IMR-90 (cell line): ENCODE measurements around the gene CFAP300. TPM values are rescaled to one million over a fixed set of nuclear protein-coding genes. Genes with fewer than 3 reads are reported as not detected.

Experiments used
- ATAC-seq: fragments of 200-7000 bp; cut with Tn5 transposase; 2 replicates; pipeline ENCODE4 v1.9.1; 2020; ENCODE audit warnings: low read depth, mild to moderate bottlenecking, moderate library complexity
- BruUV-seq: library from RNA; stranded (reverse); fragments of 400-500 nt; replicated peaks from 2 replicates; lab custom pipeline; 2021; lab: Mats Ljungman, UMichigan
- CTCF ChIA-PET: fragments of 300-600 bp; formaldehyde crosslinking; extraction: SDS; loops from one replicate; lab custom pipeline; 2021; ENCODE audit warnings: antibody characterized with exemption; lab: Yijun Ruan, JAX
- POLR2A ChIA-PET: fragments of 300-600 bp; sonication (Branson Sonifier 250); formaldehyde crosslinking; loops from one replicate; lab custom pipeline; 2022; ENCODE audit warnings: antibody characterized with exemption; ENCODE audit not compliant: unreplicated experiment; lab: Charles Lee
- DNase-seq: peaks from one replicate; pipeline ENCODE4 v3.0.0; 2013
- H2AFZ ChIP-seq: replicated peaks from 2 replicates; pipeline ENCODE3; 2013; ENCODE audit warnings: low read length, mild to moderate bottlenecking; ENCODE audit not compliant: poor library complexity
- H2AK5ac ChIP-seq: 2 replicates; pipeline ENCODE4 v1.6.1; 2013; ENCODE audit warnings: low read depth, low read length, inconsistent platforms
- H2AK9ac ChIP-seq: replicated peaks from 2 replicates; pipeline ENCODE3; 2013; ENCODE audit warnings: mild to moderate bottlenecking, low read depth, low read length, moderate library complexity; ENCODE audit not compliant: poor library complexity
- H2BK120ac ChIP-seq: 2 replicates; pipeline ENCODE4 v1.6.1; 2013; ENCODE audit warnings: low read depth, low read length, inconsistent platforms
- H2BK15ac ChIP-seq: 3 replicates; pipeline ENCODE4 v1.6.1; 2013; ENCODE audit warnings: low read depth, low read length, inconsistent platforms
- H2BK20ac ChIP-seq: 2 replicates; pipeline ENCODE4 v1.6.1; 2013; ENCODE audit warnings: low read depth, mild to moderate bottlenecking, inconsistent platforms, low read length, moderate library complexity
- H2BK5ac ChIP-seq: 2 replicates; pipeline ENCODE4 v1.6.1; 2013; ENCODE audit warnings: mild to moderate bottlenecking, low read depth, low read length, inconsistent platforms; ENCODE audit not compliant: poor library complexity, severe bottlenecking
- H3K14ac ChIP-seq: replicated peaks from 2 replicates; pipeline ENCODE4 v1.6.1; 2013; ENCODE audit warnings: low read depth, low read length, inconsistent platforms
- H3K18ac ChIP-seq: 2 replicates; pipeline ENCODE4 v1.6.1; 2013; ENCODE audit warnings: low read depth, low read length, control low read depth
- H3K23ac ChIP-seq: 2 replicates; pipeline ENCODE4 v1.6.1; 2013; ENCODE audit warnings: low read depth, low read length, inconsistent platforms
- H3K27ac ChIP-seq: 2 replicates; pipeline ENCODE4 v1.5.1; 2013; ENCODE audit warnings: mild to moderate bottlenecking, control low read depth, low read length; ENCODE audit not compliant: insufficient read depth
- H3K27me3 ChIP-seq: 2 replicates; pipeline ENCODE4 v1.6.1; 2013; ENCODE audit warnings: low read length; ENCODE audit not compliant: control insufficient read depth, insufficient read depth
- H3K36me3 ChIP-seq: 2 replicates; pipeline ENCODE4 v1.6.1; 2013; ENCODE audit warnings: low read length, mixed read lengths; ENCODE audit not compliant: control insufficient read depth, insufficient read depth
- H3K4ac ChIP-seq: 2 replicates; pipeline ENCODE4 v1.6.1; 2013; ENCODE audit warnings: low read depth, low read length, inconsistent platforms
- H3K4me1 ChIP-seq: 2 replicates; pipeline ENCODE4 v1.6.1; 2013; ENCODE audit warnings: low read length, mixed read lengths; ENCODE audit not compliant: control insufficient read depth, insufficient read depth
- H3K4me2 ChIP-seq: 2 replicates; pipeline ENCODE4 v1.6.1; 2013; ENCODE audit warnings: low read depth, mild to moderate bottlenecking, control low read depth, low read length, moderate library complexity
- H3K4me3 ChIP-seq: 2 replicates; pipeline ENCODE4 v1.5.1; 2013; ENCODE audit warnings: low read depth, mild to moderate bottlenecking, control low read depth, low read length, moderate library complexity; ENCODE audit not compliant: insufficient read depth
- H3K56ac ChIP-seq: 2 replicates; pipeline ENCODE4 v1.6.1; 2013; ENCODE audit warnings: low read length, inconsistent platforms; ENCODE audit not compliant: insufficient read depth; ENCODE audit errors: extremely low read depth
- H3K79me1 ChIP-seq, 2 experiments: 2 replicates each; pipeline ENCODE4 v1.6.1; 2013; ENCODE audit warnings: low read length in 2 of 2, inconsistent platforms in 1 of 2, low read depth in 1 of 2
- H3K9ac ChIP-seq: 2 replicates; pipeline ENCODE4 v1.6.1; 2013; ENCODE audit warnings: low read depth, low read length, control low read depth
- H3K9me1 ChIP-seq: 2 replicates; pipeline ENCODE4 v1.6.1; 2013; ENCODE audit warnings: low read length, inconsistent platforms; ENCODE audit not compliant: insufficient read depth
- H3K9me3 ChIP-seq: 2 replicates; pipeline ENCODE4 v1.6.1; 2013; ENCODE audit warnings: low read length; ENCODE audit not compliant: control insufficient read depth, insufficient read depth
- H4K20me1 ChIP-seq: 2 replicates; pipeline ENCODE4 v1.6.1; 2013; ENCODE audit warnings: low read length, inconsistent platforms; ENCODE audit not compliant: insufficient read depth
- H4K5ac ChIP-seq: 2 replicates; pipeline ENCODE4 v1.6.1; 2013; ENCODE audit warnings: mild to moderate bottlenecking, low read depth, low read length, control low read depth
- H4K8ac ChIP-seq, 2 experiments: 2 replicates each; pipeline ENCODE4 v1.6.1; 2013; ENCODE audit warnings: low read depth in 2 of 2, low read length in 2 of 2, control low read depth in 1 of 2, inconsistent platforms in 1 of 2
- H4K91ac ChIP-seq: 2 replicates; pipeline ENCODE4 v1.6.1; 2013; ENCODE audit warnings: low read depth, low read length, inconsistent platforms; ENCODE audit not compliant: insufficient read depth
- CEBPB ChIP-seq: IDR thresholded peaks from 2 replicates; pipeline ENCODE4 v1.6.1; 2012; ENCODE audit warnings: low read depth, low read length, improper control_type of control experiment
- NFE2L2 ChIP-seq: fragments of 150-350 bp; IDR thresholded peaks from 2 replicates; pipeline ENCODE4 v1.6.1; 2016; ENCODE audit warnings: low read depth, mild to moderate bottlenecking, low read length
- WGBS, 2 experiments: methylation state at CpG; one replicate each; pipeline versions ENCODE4 v1.1.5 to v1.1.7; 2013; ENCODE audit warnings: missing lambda C conversion rate in 2 of 2; ENCODE audit not compliant: insufficient read length in 1 of 2; ENCODE audit errors: extremely low coverage in 2 of 2; 5-methylcytosine and 5-hydroxymethylcytosine counted together
- dilution Hi-C: fragments of 300-500 bp; cut with HindIII; formaldehyde crosslinking; loops from one replicate; pipeline ENCODE4 v1.14.3; 2018; ENCODE audit warnings: low sequenced_read_pairs; ENCODE audit not compliant: unreplicated experiment
- in situ Hi-C: fragments of 300-500 bp; cut with MboI; formaldehyde crosslinking; loops from 3 replicates; pipeline ENCODE4 v1.14.3; 2019; ENCODE audit warnings: low sequenced_read_pairs, inconsistent platforms, mixed read lengths
- intact Hi-C: fragments of 100-400 bp; cut with micrococcal nuclease; formaldehyde crosslinking; loops from 2 replicates; pipeline ENCODE4 v1.10.0; 2022
- polyA plus RNA-seq, 3 experiments: library from polyadenylated mRNA; depleted of rRNA; stranded (reverse); fragments of >200 nt; gene quantifications; 2 replicates each; pipeline ENCODE4 v1.2.3, GENCODE V29; 2012; ENCODE audit warnings: low replicate concordance in 1 of 3
- total RNA-seq: library from RNA; depleted of rRNA; stranded (reverse); fragments of >200 nt; gene quantifications from 2 replicates; pipeline ENCODE4 v1.2.3, GENCODE V29; 2012

Gene CFAP300
- total and polyA plus RNA-seq, 2 of the 4 experiments (the other 2 are of a cell fraction): 0.90 to 1.8 TPM

GRCh38 chr11:102119997-102120396 lies 72.8 kb downstream of the CFAP300 start:
- no peak overlapping the region for H2BK15ac ChIP-seq
- TF ChIP-seq CEBPB (peak; percentile 80), NFE2L2 (no peak)
- no peak overlapping the region for H2AFZ ChIP-seq
- no TSS peak for BruUV-seq
- H3K36me3 ChIP-seq: peaks cover 6% of the 10 kb centered on the region
- DNase-seq: peak; percentile 41
- 0 out of 2 replicates have a peak overlapping the region, but pooled peaks have one; percentile 0 for H2AK5ac ChIP-seq
- in situ Hi-C loops (no loop called here), dilution Hi-C loops (no loop called here), intact Hi-C loops (no loop called here)
- H4K20me1 ChIP-seq: peaks cover 55% of the 10 kb centered on the region
- H2BK20ac ChIP-seq: no peak overlapping the region
- no peaks in the 10 kb centered on the region for H3K9me3 ChIP-seq
- H2BK120ac ChIP-seq: no peak overlapping the region; the same call in 1 of the 2 replicates
- H3K4me2 ChIP-seq: peak overlapping the region; percentile 49
- H3K4ac ChIP-seq: peak overlapping the region; percentile 5; the same call in 1 of the 2 replicates
- no peak for ATAC-seq
- H3K18ac ChIP-seq: 0 out of 2 replicates have a peak overlapping the region, but pooled peaks have one; percentile 7
- peak overlapping the region; percentile 28; the same call in 1 of the 2 replicates for H3K23ac ChIP-seq
- ChIA-PET POLR2A (no interaction called here), CTCF (interaction anchor here (0.6 kb wide), 1 partner anchor 1509 kb away, joined by 4 read pairs; no protein-coding TSS in a partner anchor)
- H4K91ac ChIP-seq: 0 out of 2 replicates have a peak overlapping the region, but pooled peaks have one; percentile 7
- H2AK9ac ChIP-seq: no peak overlapping the region
- peak overlapping the region; percentile 59 for H2BK5ac ChIP-seq
- H3K9me1 ChIP-seq: peaks cover 15% of the 10 kb centered on the region
- no peak overlapping the region for H4K5ac ChIP-seq
- peaks cover 24% of the 10 kb centered on the region for H3K4me1 ChIP-seq
- H3K14ac ChIP-seq: peak overlapping the region; percentile 82
- H3K4me3 ChIP-seq: no peak overlapping the region
- H3K9ac ChIP-seq: peak overlapping the region; percentile 67
- H3K79me1 ChIP-seq: peaks cover 0 to 35% of the 10 kb centered on the region in 2 experiments; a peak in 2 of 4 replicates
- H3K27ac ChIP-seq: peak overlapping the region; percentile 80
- 20% methylated on average over 2 of the region's 4 CpGs; no CpG with 5 or more reads in 1 of the 2 experiments for WGBS, 2 experiments
- peak overlapping the region in 1 of 2 experiments; percentile 6; a peak in 2 of 4 replicates for H4K8ac ChIP-seq
- H3K27me3 ChIP-seq: no peaks in the 10 kb centered on the region
- peak overlapping the region; percentile 26; the same call in 1 of the 2 replicates for H3K56ac ChIP-seq
